DND-41 (cell line): Measurements from ENCODE around the gene OR10J4.

Experiments
- ATAC-seq: fragments of 200-7000 bp; cut with Tn5 transposase; 3 replicates; pipeline ENCODE4 v1.9.1; 2021; ENCODE audit warnings: low read depth; ENCODE audit not compliant: insufficient read depth
- DNase-seq: peaks from one replicate; pipeline ENCODE4 v3.0.0-alpha.2; 2020
- H2AFZ ChIP-seq: 2 replicates; pipeline ENCODE4 v1.6.0; 2012; ENCODE audit warnings: low read depth, low read length
- H3K27ac ChIP-seq: 2 replicates; pipeline ENCODE4 v1.5.1; 2012; ENCODE audit warnings: low read length, inconsistent platforms
- H3K27me3 ChIP-seq: fragments of 200-600 bp; sonication (generic); 2 replicates; pipeline ENCODE4 v1.6.0; 2012; ENCODE audit warnings: low read length, mild to moderate bottlenecking, inconsistent platforms; ENCODE audit not compliant: insufficient read depth, poor library complexity
- H3K36me3 ChIP-seq: 2 replicates; pipeline ENCODE4 v1.5.1; 2012; ENCODE audit warnings: low read length, inconsistent platforms; ENCODE audit not compliant: insufficient read depth
- H3K4me1 ChIP-seq: 2 replicates; pipeline ENCODE4 v1.5.1; 2012; ENCODE audit warnings: mild to moderate bottlenecking, low read length; ENCODE audit not compliant: insufficient read depth
- H3K4me2 ChIP-seq: 2 replicates; pipeline ENCODE4 v1.6.0; 2012; ENCODE audit warnings: mild to moderate bottlenecking, moderate library complexity, low read length, inconsistent platforms; ENCODE audit not compliant: insufficient read depth
- H3K4me3 ChIP-seq, 2 experiments: fragments of 200-600 bp in 1 of 2; shearing (Covaris generic) in 1 of 2; 2 replicates each; pipeline ENCODE4 v1.5.1; 2012 to 2016; ENCODE audit warnings: inconsistent platforms in 2 of 2, low read length in 2 of 2, mild to moderate bottlenecking in 2 of 2, low read depth in 1 of 2, moderate library complexity in 1 of 2
- H3K79me2 ChIP-seq: 2 replicates; pipeline ENCODE4 v1.6.0; 2012; ENCODE audit warnings: low read length, inconsistent platforms; ENCODE audit not compliant: insufficient read depth
- H3K9ac ChIP-seq: 2 replicates; pipeline ENCODE4 v1.6.0; 2012; ENCODE audit warnings: low read depth, mild to moderate bottlenecking, inconsistent platforms, low read length, moderate library complexity
- H3K9me3 ChIP-seq: 2 replicates; pipeline ENCODE4 v1.5.1; 2012; ENCODE audit warnings: low read length, moderate library complexity, mild to moderate bottlenecking, inconsistent platforms; ENCODE audit not compliant: insufficient read depth, severe bottlenecking
- H4K20me1 ChIP-seq: 2 replicates; pipeline ENCODE4 v1.6.0; 2012; ENCODE audit warnings: low read length; ENCODE audit not compliant: insufficient read depth
- EZH2 ChIP-seq: IDR thresholded peaks from 3 replicates; pipeline ENCODE4 v1.6.1; 2012; ENCODE audit warnings: borderline replicate concordance, low read depth, mild to moderate bottlenecking, moderate library complexity, low read length, inconsistent platforms; ENCODE audit not compliant: severe bottlenecking
- TF ChIP-seq, protein P1 (sequence below): IDR thresholded peaks from 2 replicates; pipeline ENCODE4 v1.5.1; 2012; ENCODE audit warnings: borderline replicate concordance, low read length, moderate library complexity, mild to moderate bottlenecking; ENCODE audit not compliant: poor library complexity, severe bottlenecking; ENCODE audit errors: extremely low read depth

The OR10J4 gene

DNA sequence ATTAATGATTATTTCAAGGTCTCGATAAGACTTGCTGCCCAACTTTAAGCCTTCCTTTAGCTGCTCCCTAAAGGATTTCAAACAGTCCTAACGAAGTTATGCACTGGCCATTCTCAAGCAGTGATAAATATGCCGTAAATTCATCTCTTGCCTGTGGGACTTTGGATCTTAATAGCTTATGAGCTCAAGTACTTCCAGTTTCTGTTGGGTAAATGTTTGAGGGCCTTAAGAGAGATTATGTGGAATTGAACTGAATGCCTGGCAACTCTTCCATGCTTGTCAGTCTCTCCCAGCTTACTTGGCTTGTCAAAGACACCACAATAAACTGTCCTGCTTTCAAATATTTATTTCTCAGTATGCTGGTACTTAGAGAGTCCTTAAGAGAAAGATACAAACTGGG, 3.5 kb upstream of the OR10J4 start:
- ATAC-seq, result no peak
- Histone ChIP-seq H3K4me1 (no peaks in the 10 kb centered on the region), H3K9ac (no peak overlapping the region), H3K79me2 (no peaks in the 10 kb centered on the region), H3K4me3 (no peak overlapping the region), H4K20me1 (no peaks in the 10 kb centered on the region), H3K27ac (no peak overlapping the region), H3K9me3 (no peaks in the 10 kb centered on the region), H3K36me3 (no peaks in the 10 kb centered on the region), H2AFZ (no peak overlapping the region), H3K4me2 (no peak overlapping the region), H3K27me3 (no peaks in the 10 kb centered on the region)
- no peak for TF ChIP-seq EZH2
- TF ChIP-seq, protein P1, sequence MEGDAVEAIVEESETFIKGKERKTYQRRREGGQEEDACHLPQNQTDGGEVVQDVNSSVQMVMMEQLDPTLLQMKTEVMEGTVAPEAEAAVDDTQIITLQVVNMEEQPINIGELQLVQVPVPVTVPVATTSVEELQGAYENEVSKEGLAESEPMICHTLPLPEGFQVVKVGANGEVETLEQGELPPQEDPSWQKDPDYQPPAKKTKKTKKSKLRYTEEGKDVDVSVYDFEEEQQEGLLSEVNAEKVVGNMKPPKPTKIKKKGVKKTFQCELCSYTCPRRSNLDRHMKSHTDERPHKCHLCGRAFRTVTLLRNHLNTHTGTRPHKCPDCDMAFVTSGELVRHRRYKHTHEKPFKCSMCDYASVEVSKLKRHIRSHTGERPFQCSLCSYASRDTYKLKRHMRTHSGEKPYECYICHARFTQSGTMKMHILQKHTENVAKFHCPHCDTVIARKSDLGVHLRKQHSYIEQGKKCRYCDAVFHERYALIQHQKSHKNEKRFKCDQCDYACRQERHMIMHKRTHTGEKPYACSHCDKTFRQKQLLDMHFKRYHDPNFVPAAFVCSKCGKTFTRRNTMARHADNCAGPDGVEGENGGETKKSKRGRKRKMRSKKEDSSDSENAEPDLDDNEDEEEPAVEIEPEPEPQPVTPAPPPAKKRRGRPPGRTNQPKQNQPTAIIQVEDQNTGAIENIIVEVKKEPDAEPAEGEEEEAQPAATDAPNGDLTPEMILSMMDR, result no peak
- no peak for DNase-seq

DNA sequence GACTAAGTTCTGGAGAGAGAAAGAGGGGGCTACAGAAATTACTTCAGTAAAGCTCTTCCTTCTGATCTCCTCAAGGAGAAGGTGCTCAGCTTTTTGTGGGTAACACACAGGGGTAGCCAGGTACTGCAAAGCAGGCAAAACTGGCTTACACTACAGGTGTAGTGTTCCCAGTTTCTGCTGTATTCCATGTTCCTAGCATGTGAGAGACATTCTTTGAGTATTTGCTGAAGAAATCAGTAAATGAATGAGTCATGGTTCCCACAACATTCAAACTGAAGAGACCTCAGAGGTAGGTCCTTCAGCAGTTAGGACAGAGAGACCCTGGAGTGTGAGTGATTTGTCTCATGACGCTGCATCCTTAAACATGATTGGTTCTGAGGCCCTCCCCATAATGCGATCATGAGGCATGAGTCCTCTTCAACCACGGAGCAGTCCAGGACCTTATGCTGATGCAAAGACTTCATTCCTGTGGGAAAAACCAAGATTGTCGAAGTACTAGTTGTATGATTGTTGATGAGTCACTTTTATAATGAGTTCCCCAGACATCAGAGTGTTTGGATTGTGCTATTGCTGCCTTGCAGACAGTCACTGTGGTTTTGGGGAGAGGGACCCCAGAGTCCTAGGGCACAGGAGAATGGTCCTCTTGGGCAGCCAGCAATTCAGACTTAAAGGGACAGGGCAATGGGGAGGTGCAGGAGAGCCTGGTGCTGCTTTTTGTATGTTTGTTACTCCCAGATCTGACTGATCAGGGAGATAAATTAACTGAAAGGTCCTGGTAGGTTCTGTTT, 2.7 kb upstream of the OR10J4 start:
- ATAC-seq, result no peak
- Histone ChIP-seq H3K27ac (no peak overlapping the region), H3K36me3 (no peaks in the 10 kb centered on the region), H3K79me2 (no peaks in the 10 kb centered on the region), H4K20me1 (no peaks in the 10 kb centered on the region), H3K4me3 (no peak overlapping the region), H3K9ac (no peak overlapping the region), H3K27me3 (no peaks in the 10 kb centered on the region), H3K4me1 (no peaks in the 10 kb centered on the region), H3K9me3 (no peaks in the 10 kb centered on the region), H3K4me2 (no peak overlapping the region), H2AFZ (no peak overlapping the region)
- no peak for DNase-seq
- TF ChIP-seq EZH2, result no peak
- TF ChIP-seq, protein P1, result no peak

DNA sequence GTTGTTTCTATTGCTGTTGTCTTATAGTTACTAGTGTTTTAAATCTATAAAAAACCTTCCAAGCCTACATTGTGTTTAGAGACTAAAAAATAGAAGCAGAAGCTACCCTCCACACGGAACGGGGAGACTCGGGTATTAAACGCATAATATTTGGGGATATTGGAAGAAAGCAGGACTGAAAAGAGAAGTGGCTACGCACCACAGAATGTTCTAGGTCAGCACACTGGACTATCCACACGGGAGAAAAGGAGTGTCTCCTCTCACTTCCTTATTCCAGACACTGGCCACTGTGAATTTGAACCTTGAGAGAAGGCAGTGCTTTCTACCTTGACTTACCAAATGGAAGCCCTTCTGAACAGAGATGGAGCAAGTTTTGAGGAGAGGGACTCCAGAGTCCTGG, 1.0 kb upstream of the OR10J4 start:
- no peak overlapping the region for H3K4me3 ChIP-seq
- H3K36me3 ChIP-seq, result no peaks in the 10 kb centered on the region
- DNase-seq (no peak), ATAC-seq (no peak)
- H3K9ac ChIP-seq, result no peak overlapping the region
- no peak overlapping the region for H3K27ac ChIP-seq
- no peaks in the 10 kb centered on the region for H4K20me1 ChIP-seq
- H3K27me3 ChIP-seq, result no peaks in the 10 kb centered on the region
- H2AFZ ChIP-seq, result no peak overlapping the region
- H3K9me3 ChIP-seq, result no peaks in the 10 kb centered on the region
- H3K79me2 ChIP-seq, result no peaks in the 10 kb centered on the region
- H3K4me1 ChIP-seq, result no peaks in the 10 kb centered on the region
- TF ChIP-seq, protein P1, result no peak
- no peak for TF ChIP-seq EZH2
- H3K4me2 ChIP-seq, result no peak overlapping the region
